Natural killer cell treated with Interleukin-12 subunit alpha and Interleukin-12 subunit beta and Interleukin-15 and Interleukin-18, amount 100 ng/mL, for 72 hours (primary cell): ENCODE data around the gene ZNF609. TPM values are rescaled to one million over a fixed set of nuclear protein-coding genes. Genes with fewer than 3 reads are reported as not detected.

Source experiments
- ATAC-seq, 2 donors: fragments of 150-1000 bp; cut with Tn5 transposase in 1 of 2; sonication (Bioruptor Pico), chemical (Tn5 transposase) in 1 of 2; 2 replicates each; pipeline ENCODE4 v1.10.0; 2021
- DNase-seq: peaks from one replicate; pipeline ENCODE4 v3.0.0; 2022; ENCODE audit warnings: low spot score
- H3K27ac Mint-ChIP-seq, 2 donors: 1 replicate in 1 of 2; 2 replicates in 1 of 2; pipeline ENCODE4 v1.8.0; 2022; ENCODE audit warnings: mixed read lengths in 2 of 2, mild to moderate bottlenecking in 1 of 2, moderate library complexity in 1 of 2
- H3K27me3 Mint-ChIP-seq, 2 donors: 1 replicate in 1 of 2; 2 replicates in 1 of 2; pipeline ENCODE4 v1.8.0; 2022; ENCODE audit warnings: mixed read lengths in 2 of 2
- H3K36me3 Mint-ChIP-seq: one replicate; pipeline ENCODE4 v1.8.0; 2022; ENCODE audit warnings: mixed read lengths
- H3K4me1 Mint-ChIP-seq, 2 donors: 1 replicate in 1 of 2; 2 replicates in 1 of 2; pipeline ENCODE4 v1.8.0; 2022; ENCODE audit warnings: low read depth in 2 of 2, mixed read lengths in 2 of 2, mild to moderate bottlenecking in 1 of 2
- H3K4me3 Mint-ChIP-seq: one replicate; pipeline ENCODE4 v1.8.0; 2022; ENCODE audit warnings: mixed read lengths
- H3K9me3 Mint-ChIP-seq: 2 replicates; pipeline ENCODE4 v1.8.0; 2022; ENCODE audit warnings: mixed read lengths
- total RNA-seq, 2 donors: library from RNA; stranded (reverse); gene quantifications; one replicate each; pipeline ENCODE4 v1.2.3, GENCODE V29; 2022

ZNF609 gene
- total RNA-seq, 2 donors from 2014 or later: 36.9 to 67.6 TPM

- Mint-ChIP-seq H3K27me3 (no peaks in the 10 kb centered on the region), H3K36me3 (peaks cover 25% of the 10 kb centered on the region), H3K4me1 (peaks cover 16 to 40% of the 10 kb centered on the region in 2 donors), H3K27ac (peak overlapping the region; percentile 69 to 85), H3K9me3 (no peaks in the 10 kb centered on the region), H3K4me3 (peak overlapping the region; percentile 70)
- ATAC-seq: peak in 1 of 2 donors; percentile 72
- DNase-seq: no peak
These were observed 16.4 kb upstream of the ZNF609 start for GRCh38 chr15:64443747-64444621.

DNA sequence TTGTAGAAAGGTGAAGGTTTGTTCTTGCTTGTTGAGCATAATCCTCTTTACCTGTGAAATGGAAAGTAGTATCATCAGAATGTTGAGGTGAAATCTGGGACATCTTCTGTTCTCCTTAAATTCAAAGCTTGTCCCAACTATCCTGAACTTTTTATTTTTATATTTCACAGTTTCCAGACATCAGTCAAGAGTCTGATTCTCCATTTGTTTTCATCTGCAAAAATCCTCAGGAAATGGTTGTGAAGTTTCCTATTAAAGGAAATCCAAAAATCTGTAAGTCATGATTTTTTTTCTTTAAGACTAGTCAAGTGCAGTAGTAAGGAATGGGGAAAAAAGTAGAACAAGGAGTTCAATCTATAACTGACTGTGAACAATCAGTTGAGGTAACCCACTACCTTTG, 15.5 kb upstream of the ZNF609 start:
- H3K27ac Mint-ChIP-seq: peak overlapping the region; percentile 69 to 85
- no peaks in the 10 kb centered on the region for H3K9me3 Mint-ChIP-seq
- no peaks in the 10 kb centered on the region for H3K27me3 Mint-ChIP-seq
- peaks cover 16 to 37% of the 10 kb centered on the region in 2 donors for H3K4me1 Mint-ChIP-seq
- DNase-seq: no peak
- no peak for ATAC-seq
- H3K36me3 Mint-ChIP-seq: peaks cover 25% of the 10 kb centered on the region
- peak overlapping the region; percentile 70 for H3K4me3 Mint-ChIP-seq

DNA sequence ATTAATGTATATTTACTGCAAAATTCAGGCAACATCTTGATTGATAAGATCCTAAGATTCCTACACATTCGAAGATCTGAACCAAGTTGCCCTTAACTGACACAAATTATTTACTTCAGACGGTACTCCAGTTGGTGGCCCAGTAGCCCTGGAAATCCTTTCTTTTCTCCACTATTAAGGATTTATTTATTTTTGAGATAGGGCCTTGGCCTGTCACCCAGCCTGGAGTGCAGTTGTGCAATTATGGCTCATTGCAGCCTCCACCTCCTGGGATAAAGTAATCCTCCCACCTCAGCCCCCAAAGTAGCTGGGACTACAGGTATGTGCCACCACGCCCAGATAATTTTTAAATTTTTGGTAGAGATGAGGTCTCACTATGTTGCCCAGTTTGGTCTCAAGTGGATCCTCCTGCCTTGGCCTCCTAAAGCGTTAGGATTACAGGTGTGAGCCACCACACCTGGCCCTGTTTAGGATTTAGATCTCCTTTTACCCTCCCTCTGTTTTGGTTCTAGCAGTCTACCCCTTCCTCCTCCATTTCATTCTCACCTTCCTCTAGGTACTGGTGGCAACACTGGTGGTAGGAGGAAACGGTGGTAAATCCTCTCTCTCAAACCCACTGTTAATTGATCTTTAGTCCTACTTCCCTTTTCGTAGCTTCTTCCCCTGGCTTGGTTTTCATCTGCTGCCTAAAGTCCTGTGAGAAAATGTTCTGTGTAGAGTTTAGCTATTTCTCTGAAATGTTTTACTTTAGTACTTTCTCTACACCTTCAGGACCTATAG, 12.7 kb upstream of the ZNF609 start:
- no peak overlapping the region for H3K4me3 Mint-ChIP-seq

DNA sequence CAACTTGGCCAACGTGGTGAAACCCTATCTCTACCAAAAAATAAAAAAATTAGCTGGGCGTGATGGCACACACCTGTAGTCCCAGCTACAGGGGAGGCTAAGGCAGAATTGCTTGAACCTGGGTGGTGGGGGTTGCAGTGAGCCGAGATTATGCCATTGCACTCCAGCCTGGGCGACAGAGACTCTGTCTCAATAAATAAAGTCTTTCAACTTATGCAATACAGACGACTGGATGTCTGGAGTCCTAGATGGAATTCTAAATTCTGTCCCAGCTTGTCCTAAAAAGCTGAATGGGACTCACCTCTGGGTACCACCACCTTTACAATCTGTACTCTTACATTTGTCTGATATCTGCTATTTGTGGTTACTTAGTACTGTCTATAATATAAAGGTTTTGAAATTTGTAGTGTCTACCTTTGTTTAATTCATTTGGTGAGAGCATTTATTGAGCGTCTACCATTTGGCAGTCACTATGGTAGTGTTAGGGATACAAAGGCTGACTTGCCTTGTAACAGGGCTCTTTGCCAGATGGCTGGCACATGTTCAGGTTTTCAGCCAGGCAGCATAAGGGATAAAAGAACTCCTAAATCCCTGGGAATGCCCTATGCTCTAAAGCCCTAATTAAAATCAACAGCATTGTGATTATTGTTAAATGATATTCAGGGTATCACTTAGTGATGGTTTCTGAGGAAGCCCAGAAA, 7.2 kb upstream of the ZNF609 start:
- Mint-ChIP-seq H3K4me1 (peaks cover 8 to 10% of the 10 kb centered on the region in 2 donors), H3K27me3 (no peaks in the 10 kb centered on the region), H3K27ac (peak overlapping the region in 1 of 2 donors; percentile 28), H3K9me3 (no peaks in the 10 kb centered on the region), H3K36me3 (peaks cover 8% of the 10 kb centered on the region), H3K4me3 (no peak overlapping the region)
- DNase-seq: no peak
- no peak for ATAC-seq

More for the DNA sequence above, 12.7 kb upstream of the ZNF609 start:
- H3K9me3 Mint-ChIP-seq: no peaks in the 10 kb centered on the region
- DNase-seq (no peak), ATAC-seq (no peak)
- peaks cover 18% of the 10 kb centered on the region for H3K36me3 Mint-ChIP-seq
- no peaks in the 10 kb centered on the region for H3K27me3 Mint-ChIP-seq
- peaks cover 14 to 25% of the 10 kb centered on the region in 2 donors for H3K4me1 Mint-ChIP-seq
- H3K27ac Mint-ChIP-seq: peak overlapping the region in 1 of 2 donors; percentile 5

DNA sequence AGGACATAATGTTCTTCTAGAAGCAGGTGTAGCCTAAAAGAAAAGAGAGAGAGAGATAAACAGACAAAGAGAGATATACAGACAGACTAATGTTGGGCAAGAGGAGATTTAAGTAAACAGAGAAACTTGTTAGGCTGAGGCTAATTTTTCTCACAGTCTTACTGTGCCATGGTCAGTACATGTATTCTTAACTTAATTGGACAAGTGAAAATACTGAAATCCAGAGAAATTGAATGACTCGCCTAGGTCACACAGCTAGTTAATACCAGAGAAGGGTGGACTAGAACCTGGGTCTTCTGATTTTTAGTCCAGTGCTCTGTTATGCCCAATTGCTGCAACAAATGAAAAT, 6.7 kb upstream of the ZNF609 start:
- DNase-seq (no peak), ATAC-seq (no peak)
- H3K9me3 Mint-ChIP-seq: no peaks in the 10 kb centered on the region
- peak overlapping the region in 1 of 2 donors; percentile 28 for H3K27ac Mint-ChIP-seq
- peaks cover 7 to 10% of the 10 kb centered on the region in 2 donors for H3K4me1 Mint-ChIP-seq
- no peak overlapping the region for H3K4me3 Mint-ChIP-seq
- peaks cover 6% of the 10 kb centered on the region for H3K36me3 Mint-ChIP-seq
- H3K27me3 Mint-ChIP-seq: no peaks in the 10 kb centered on the region

DNA sequence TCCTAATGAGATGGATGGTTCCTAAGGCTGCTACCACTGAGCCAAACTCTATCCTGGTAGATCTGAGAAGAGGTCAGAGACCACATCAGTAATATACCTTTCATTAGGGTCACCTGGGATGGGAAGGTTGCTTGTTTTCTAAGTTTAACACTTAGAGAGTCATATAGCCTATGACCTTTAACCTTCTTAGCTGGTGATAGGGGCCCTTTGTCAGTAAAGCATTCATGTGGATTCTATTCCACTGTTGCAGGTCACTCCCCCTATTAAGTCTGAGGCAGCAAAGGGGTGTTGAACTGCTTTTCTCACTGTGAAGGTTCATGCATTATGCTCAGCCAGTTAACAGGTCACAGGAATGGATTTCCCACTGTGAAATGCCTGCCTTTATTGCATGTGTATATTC, 6.1 kb upstream of the ZNF609 start:
- no peak for DNase-seq
- Mint-ChIP-seq H3K36me3 (peaks cover 6% of the 10 kb centered on the region), H3K9me3 (no peaks in the 10 kb centered on the region), H3K4me3 (no peak overlapping the region), H3K27ac (no peak overlapping the region), H3K4me1 (peaks cover 8 to 12% of the 10 kb centered on the region in 2 donors), H3K27me3 (no peaks in the 10 kb centered on the region)
- no peak for ATAC-seq

GRCh38 chr15:64455961-64456371, 4.4 kb upstream of the ZNF609 start:
- no peaks in the 10 kb centered on the region for H3K9me3 Mint-ChIP-seq
- ATAC-seq (no peak), DNase-seq (no peak)
- H3K36me3 Mint-ChIP-seq: peaks cover 6% of the 10 kb centered on the region
- H3K4me1 Mint-ChIP-seq: peaks cover 17 to 22% of the 10 kb centered on the region in 2 donors
- H3K27me3 Mint-ChIP-seq: no peaks in the 10 kb centered on the region
- peak overlapping the region; percentile 55 to 60 for H3K27ac Mint-ChIP-seq
- no peak overlapping the region for H3K4me3 Mint-ChIP-seq

DNA sequence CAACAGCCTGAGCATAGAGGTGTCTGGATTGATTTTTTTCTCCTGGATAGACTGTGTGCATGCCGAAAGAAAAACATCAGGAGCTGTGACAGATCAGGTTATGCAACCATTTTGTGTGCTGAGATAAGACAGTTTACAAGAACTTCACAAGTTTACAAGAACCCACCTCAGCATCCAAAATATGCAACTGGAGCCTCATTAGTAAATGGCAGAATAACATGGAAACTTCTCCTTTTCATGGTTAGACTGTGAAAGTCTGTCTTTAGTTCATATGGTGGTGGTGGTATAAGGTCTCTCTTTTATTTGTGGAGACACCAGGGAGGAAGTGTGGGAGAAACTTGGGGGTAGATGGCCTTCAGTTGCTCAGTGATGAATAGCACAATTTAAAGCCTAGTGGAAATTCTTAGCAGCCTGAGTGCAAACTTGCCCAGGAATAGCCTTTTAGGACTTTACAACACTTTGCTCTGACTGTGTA, 3.7 kb upstream of the ZNF609 start:
- Mint-ChIP-seq H3K4me1 (peaks cover 22 to 28% of the 10 kb centered on the region in 2 donors), H3K9me3 (no peaks in the 10 kb centered on the region), H3K36me3 (peaks cover 12% of the 10 kb centered on the region), H3K27me3 (no peaks in the 10 kb centered on the region), H3K27ac (peak overlapping the region; percentile 55 to 60), H3K4me3 (no peak overlapping the region)
- ATAC-seq (no peak), DNase-seq (no peak)

- ATAC-seq: no peak
- H3K27me3 Mint-ChIP-seq: no peaks in the 10 kb centered on the region
- peaks cover 25 to 46% of the 10 kb centered on the region in 2 donors for H3K4me1 Mint-ChIP-seq
- H3K36me3 Mint-ChIP-seq: peaks cover 12% of the 10 kb centered on the region
- no peaks in the 10 kb centered on the region for H3K9me3 Mint-ChIP-seq
- H3K27ac Mint-ChIP-seq: peak overlapping the region; percentile 88 to 93
- H3K4me3 Mint-ChIP-seq: peak overlapping the region; percentile 96
- DNase-seq: no peak
These were observed 1.2 kb upstream of the ZNF609 start for GRCh38 chr15:64459066-64459781.

GRCh38 chr15:64460724-64461720, 644 bp downstream of the ZNF609 start:
- peaks cover 18% of the 10 kb centered on the region for H3K36me3 Mint-ChIP-seq
- H3K4me1 Mint-ChIP-seq: peaks cover 34 to 56% of the 10 kb centered on the region in 2 donors
- no peaks in the 10 kb centered on the region for H3K9me3 Mint-ChIP-seq
- peak; percentile 64 to 76 for ATAC-seq
- peak overlapping the region; percentile 86 to 93 for H3K27ac Mint-ChIP-seq
- no peaks in the 10 kb centered on the region for H3K27me3 Mint-ChIP-seq
- no peak for DNase-seq
- H3K4me3 Mint-ChIP-seq: peak overlapping the region; percentile 96

DNA sequence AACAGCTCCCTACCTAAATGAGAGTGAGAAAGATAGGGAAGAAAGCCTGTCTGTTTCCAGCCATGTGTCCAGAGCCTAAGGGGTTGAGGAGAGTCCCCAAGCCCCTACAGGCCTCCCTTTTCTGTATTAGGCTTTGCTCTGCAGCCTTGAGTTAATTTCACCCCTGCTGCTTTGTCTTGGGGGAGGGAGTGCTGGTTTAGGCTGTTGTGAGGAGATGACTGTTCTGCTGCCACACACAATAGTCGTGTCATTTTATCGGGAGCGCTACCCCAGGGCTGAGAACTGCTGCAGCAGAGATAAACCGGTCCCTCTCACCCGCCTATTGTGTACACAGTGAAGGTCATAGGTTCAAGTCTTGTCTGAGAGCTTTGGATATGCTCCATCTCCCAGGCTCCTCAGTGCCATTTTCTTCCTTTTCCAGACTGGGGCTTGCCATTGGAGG, 1.4 kb downstream of the ZNF609 start:
- ATAC-seq: peak; percentile 26 to 68
- Mint-ChIP-seq H3K9me3 (no peaks in the 10 kb centered on the region), H3K4me1 (peaks cover 32 to 56% of the 10 kb centered on the region in 2 donors)

DNA sequence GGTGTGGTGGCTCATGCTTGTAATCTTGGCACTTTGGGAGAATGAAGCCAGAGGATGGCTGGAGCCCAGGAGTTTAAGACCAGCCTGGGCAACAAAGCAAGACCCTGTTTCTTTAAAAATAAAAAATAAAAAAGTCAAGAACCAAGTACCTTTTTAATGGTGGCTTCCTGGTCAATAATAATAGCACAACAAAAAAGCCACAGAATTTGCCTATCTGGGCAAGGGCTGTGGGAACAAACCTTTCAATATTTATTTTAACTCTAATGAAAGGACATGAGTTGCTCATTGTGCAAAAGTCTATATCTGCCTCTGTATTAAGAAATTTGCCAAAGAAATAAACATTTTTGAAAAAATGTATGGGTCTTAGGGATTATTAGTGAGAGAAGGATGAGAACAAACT, 2.1 kb downstream of the ZNF609 start:
- Mint-ChIP-seq H3K9me3 (no peaks in the 10 kb centered on the region), H3K27ac (peak overlapping the region; percentile 86 to 93), H3K4me1 (peaks cover 38 to 60% of the 10 kb centered on the region in 2 donors), H3K4me3 (peak overlapping the region; percentile 96), H3K27me3 (no peaks in the 10 kb centered on the region), H3K36me3 (peaks cover 12% of the 10 kb centered on the region)
- no peak for DNase-seq
- no peak for ATAC-seq

More for the DNA sequence above, 1.4 kb downstream of the ZNF609 start:
- peak overlapping the region; percentile 96 for H3K4me3 Mint-ChIP-seq
- H3K27me3 Mint-ChIP-seq: no peaks in the 10 kb centered on the region
- peak overlapping the region; percentile 86 to 93 for H3K27ac Mint-ChIP-seq
- H3K36me3 Mint-ChIP-seq: peaks cover 12% of the 10 kb centered on the region
- DNase-seq: no peak
